HG03060 (cell line): ENCODE measurements around the gene SMTN.
"Not testable (repeated sequence)": the region's sequence is repeated elsewhere in the genome, so short reads cannot be mapped to it uniquely, and the experiment has no call there.

Source experiments
- ATAC-seq: cut with Tn5 transposase; IDR thresholded peaks from one replicate; pipeline ENCODE4 v1.9.1; 2021; ENCODE audit warnings: low read depth, moderate number of reproducible peaks; ENCODE audit not compliant: unreplicated experiment

Gene SMTN

GRCh38 chr22:31103111-31103510 lies 22.0 kb downstream of the SMTN start:
- ATAC-seq: no peak

GRCh38 chr22:31103899-31104694 lies 23.0 kb downstream of the SMTN start:
- no peak for ATAC-seq

DNA sequence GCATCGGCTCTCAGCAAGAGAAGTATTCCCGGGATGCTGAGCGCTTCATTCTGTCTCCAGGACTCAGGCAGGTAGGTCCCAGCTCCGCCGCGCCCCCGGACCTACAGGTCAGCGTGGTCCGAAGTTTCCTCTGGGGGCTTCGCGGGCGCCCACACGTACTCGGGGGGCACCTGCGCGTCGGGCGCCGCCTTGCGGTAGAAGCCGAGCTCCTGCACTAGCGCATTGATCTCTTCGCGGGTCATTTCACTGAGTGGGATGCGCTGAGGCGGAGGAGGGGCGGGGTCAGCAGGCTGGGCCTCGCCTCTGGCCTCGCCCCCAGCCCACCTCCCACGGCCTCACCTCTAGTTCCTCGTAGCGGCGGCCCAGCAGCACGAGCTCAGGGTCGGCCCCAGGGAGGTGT lies 23.8 kb downstream of the SMTN start:
- ATAC-seq: no peak

GRCh38 chr22:31105282-31105929 lies 24.3 kb downstream of the SMTN start:
- no peak for ATAC-seq

- ATAC-seq: no peak
Measured at GRCh38 chr22:31106001-31106571, 25.0 kb downstream of the SMTN start.

GRCh38 chr22:31106731-31107177 lies 25.6 kb downstream of the SMTN start:
- no peak for ATAC-seq

DNA sequence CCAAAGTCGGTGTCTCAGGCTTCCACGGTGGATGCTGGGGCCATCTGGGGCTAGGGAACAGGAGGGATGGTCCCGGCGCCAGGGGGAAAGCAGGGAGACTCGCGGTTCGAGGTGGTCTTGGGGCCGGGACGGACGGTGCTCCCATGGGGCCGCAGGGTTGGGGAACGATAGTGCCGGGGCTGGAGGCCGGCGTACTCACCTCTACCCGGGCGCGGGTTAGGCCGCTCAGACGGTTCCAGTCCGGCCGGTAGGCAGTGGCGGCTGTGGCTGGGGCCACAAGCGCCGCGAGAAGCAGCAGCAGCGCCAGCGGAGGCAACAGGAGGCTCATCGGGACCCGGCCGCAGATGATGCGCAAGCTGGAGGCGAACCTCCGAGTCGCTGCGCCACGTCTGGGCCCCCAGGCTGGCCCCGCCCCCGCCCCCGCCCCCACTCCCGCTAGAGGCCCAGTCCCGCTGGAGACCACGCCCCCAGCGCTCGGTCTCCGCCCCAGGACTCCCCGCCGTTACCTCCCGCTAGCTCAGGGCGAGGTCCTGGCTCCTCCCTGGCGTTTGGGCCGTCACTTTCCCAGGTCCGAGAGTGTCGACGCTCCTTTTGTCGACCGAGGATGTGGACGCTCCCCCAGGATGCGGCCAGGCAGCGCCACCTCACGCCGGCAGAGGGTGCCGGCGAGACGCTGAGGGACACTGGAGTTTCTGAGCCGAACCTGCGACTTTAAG lies 26.2 kb downstream of the SMTN start, which contains the start of gene SELENOM:
Gene SELENOM (minus strand): TSS at position 391 of the 716 bp plus-strand sequence. CDS start 63 bp downstream, at position 328.
- peak; percentile 47 for ATAC-seq

DNA sequence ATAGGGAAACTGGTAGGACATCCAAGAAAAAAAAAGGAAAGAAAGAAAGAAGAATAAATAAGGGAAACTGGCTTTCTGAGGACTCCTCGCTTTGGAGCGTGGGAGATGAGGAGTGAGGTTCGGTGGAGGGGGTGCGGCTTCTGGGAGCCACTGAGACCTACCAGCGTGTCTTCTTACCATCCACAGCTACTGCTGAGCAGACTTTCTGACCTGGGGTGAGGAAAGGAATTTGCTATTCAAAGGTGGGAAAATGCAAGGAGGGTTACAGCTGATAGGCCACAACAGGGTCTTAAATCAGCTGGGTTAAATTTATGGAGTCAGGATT lies 26.7 kb downstream of the SMTN start:
- no peak for ATAC-seq

DNA sequence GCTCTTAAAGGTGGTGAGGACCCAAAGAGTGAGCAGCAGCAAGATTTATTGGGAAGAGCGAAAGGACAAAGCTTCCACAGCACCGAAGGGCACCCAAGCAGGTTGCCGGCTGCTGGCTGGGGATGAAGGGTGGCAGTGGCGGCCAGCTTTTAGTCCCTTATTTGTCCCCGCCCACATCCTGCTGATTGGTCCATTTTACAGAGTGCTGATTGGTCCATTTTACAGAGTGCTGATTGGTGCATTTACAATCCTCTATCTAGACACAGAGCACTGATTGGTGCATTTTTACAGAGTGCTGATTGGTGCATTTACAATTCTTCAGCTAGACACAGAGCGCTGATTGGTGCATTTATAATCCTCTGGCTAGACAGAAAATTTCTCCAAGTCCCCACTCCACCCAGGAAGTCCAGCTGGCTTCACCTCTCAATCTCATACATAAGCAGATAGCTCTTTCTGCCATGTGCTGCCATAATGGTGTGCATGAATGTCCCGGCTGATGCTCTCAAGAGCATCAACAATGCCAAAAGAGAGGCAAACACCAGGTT lies 31.5 kb downstream of the SMTN start:
- not testable (repeated sequence) for ATAC-seq

GRCh38 chr22:31118046-31118820 lies 37.1 kb downstream of the SMTN start:
- ATAC-seq: no peak

DNA sequence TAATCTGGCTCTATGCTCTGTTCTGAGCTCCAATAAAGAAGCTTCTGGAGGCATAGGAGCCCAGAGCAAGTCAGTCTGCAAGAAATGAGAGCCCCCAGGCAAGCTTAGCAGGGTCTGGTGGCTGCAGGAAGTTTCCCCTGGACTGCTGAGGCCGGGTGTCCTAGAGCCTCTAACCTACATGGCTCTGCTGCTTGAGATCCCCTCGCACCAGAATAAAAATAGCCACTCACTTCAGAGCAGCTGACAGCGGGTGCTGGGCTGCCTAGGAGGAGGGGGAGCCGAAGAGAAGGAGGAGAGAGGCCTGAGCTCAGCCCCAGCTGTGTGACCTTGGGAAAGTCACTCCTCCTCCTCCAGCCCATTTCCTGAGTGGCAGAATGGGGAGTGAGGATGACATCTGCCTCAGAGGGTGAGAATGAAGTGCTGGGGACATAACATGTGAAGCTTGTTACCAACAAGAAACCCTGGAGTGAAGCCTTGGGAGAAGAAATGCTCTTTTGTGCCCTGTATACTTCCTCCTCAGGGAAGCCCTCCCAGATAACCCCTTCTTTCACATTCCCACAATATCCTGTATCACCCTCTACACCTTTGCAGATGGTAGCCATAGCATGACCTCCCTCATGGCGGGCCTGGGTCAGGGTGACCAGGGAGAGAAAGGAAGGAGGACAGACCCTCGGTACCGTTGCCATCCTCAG lies 38.1 kb downstream of the SMTN start:
- ATAC-seq: no peak

- ATAC-seq: no peak
Measured at GRCh38 chr22:31120230-31120629, 39.1 kb downstream of the SMTN start.

- ATAC-seq: no peak
Measured at GRCh38 chr22:31120642-31121041, 39.5 kb downstream of the SMTN start.

DNA sequence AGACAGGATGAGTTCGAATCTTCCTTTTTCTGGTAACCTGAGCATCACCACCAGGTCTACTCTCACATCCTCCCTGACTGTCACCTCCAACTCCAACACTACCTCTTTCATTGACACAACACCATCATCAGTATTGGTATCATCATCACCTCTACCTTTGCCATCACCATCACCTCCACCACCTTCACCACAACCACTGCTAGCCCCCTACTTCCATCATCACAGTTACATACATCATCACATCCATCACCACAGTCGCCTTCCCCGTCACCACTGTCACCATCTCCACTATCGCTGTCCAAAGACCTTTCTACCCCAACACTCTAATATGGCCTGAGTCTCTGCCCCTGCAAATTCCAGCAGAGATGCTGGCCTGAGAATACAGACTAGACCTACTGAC lies 40.3 kb downstream of the SMTN start:
- no peak for ATAC-seq

GRCh38 chr22:31122196-31122531 lies 41.0 kb downstream of the SMTN start:
- no peak for ATAC-seq

GRCh38 chr22:31122532-31123291 lies 41.6 kb downstream of the SMTN start, which contains the start of gene INPP5J:
Gene INPP5J (plus strand): TSS chr22:31122966. CDS start chr22:31123015, 49 bp downstream.
- no peak for ATAC-seq

- no peak for ATAC-seq
Measured at GRCh38 chr22:31123292-31123602, 42.1 kb downstream of the SMTN start.

DNA sequence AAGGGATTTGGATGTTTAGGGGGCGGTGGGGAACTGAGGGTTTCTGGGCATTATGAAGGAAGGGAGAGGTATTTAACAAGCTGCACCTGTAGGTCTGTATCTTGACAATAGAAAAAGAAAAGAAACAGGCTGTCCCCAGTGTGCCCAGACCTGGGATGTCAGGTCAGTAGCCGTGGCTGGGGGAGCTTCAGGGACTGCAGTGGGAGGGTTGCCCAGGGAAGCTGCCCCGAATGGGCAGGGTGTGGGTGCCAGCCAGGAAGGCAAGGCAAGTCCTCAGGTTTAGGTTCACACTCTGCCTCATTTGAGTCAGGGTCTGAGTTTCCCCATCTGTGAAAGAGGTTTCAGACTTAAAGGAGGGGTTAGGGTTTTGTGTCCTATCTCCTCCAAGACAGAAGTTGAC lies 43.2 kb downstream of the SMTN start:
- no peak for ATAC-seq
